SK-N-MC (cell line): ENCODE measurements around the gene OR6B2.

Experiments
- EZH2 ChIP-seq: fragments of 200-600 bp; sonication (generic); IDR thresholded peaks from one replicate; pipeline ENCODE4 v1.6.1; 2017; ENCODE audit warnings: antibody characterized with exemption
- POLR2AphosphoS5 ChIP-seq: IDR thresholded peaks from 2 replicates; pipeline ENCODE4 v1.6.1; 2012; ENCODE audit warnings: mild to moderate bottlenecking, low read depth, low read length, borderline replicate concordance

DNA sequence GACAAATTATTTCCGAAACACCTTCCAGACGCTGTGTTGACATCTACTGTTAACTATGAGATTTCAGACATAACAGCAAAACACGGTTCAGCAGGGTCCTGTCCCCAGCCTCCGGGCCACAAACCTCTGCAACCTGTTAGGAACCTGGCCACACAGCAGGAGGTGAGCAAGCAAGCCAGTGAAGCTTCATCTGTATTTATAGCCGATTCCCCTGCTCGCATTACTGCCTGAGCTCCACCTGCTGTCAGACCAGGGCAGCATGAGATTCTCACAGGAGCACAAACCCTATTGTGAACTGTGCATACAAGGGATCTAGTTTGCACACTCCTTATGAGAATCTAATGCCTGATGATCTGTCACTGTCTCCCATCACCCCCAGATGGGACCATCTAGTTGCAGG is 36.1 kb downstream of the OR6B2 start:
- TF ChIP-seq EZH2 (no peak), POLR2AphosphoS5 (no peak)
